ENCODE data around the gene TMEM132D. TPM values are rescaled to one million over a fixed set of nuclear protein-coding genes. Genes with fewer than 3 reads are reported as not detected.

TMEM132D gene
- not detected in 5 replicates for total RNA-seq (2022; extraction: Qiagen RNA extraction)

DNA sequence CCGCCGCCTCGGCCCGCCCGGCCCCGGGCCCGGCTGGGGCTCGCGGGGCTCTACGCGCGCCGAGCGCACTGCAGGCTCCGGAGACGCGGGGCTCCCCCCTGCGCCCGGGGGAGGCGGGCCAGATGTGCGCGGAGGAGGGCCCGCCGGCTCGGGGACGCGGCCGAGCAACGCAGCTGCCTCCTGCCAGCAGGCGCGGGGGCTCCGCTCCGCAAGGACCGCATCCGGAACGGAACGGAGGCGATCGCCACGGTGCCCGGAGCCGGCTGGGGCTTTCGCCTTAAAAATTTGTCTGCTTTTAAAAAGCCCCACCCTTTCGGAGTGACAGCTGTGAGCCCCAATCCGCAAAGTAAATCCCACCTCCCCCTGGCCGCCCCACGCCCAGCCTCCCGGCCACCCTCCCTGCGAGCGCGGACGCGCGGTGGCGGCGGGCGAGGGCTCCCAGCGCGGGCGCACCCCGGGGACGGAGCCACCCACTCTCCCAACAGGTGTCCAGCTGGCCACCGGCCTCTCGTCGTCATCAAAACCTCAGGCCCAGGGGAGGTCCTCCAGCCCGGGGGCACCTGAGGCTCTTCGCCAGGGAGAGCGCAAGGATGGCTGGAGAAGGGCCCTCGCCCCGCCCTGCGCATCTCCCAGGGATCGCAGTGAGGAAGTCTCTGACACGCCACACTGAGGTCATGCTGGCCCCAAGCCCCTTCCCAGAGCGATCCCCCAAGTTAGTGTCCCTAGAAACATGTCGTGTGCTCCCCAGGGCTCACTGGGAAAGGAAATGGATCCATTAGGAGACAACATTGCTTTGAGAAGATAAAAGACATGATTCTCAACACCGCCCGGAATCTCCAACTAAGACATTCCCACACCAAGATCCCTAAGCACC is at the start of gene TMEM132D:
TSS of gene TMEM132D (minus strand) at position 70 of the 874 bp plus-strand sequence.

Measured in A549 treated with AZD2906 at 1 μM for 4 hours (cell line).